ENCODE measurements around the gene CERCAM.
"Not testable (repeated sequence)": the region's sequence is repeated elsewhere in the genome, so short reads cannot be mapped to it uniquely, and the experiment has no call there.

The CERCAM gene

GRCh38 chr9:128416432-128417019 is 4.1 kb upstream of the CERCAM start:
- peaks cover 15% of the 10 kb centered on the region for H3K27me3 ChIP-seq
- H3K27ac ChIP-seq, result peak overlapping the region; percentile 0; the same call in 1 of the 2 replicates
- H3K4me2 ChIP-seq, result peak overlapping the region; percentile 54
- no peak overlapping the region for H3K4me3 ChIP-seq
- TF ChIP-seq Cebpa-rat (IDR thresholded peaks at IDR 0.05), result no peak
- H3K4me1 ChIP-seq, result peaks cover 61% of the 10 kb centered on the region
- no peaks in the 10 kb centered on the region for H3K9me3 ChIP-seq
- H3K9ac ChIP-seq, result peak overlapping the region; percentile 11
- H3K36me3 ChIP-seq, result no peaks in the 10 kb centered on the region
- H4K20me1 ChIP-seq, result no peaks in the 10 kb centered on the region

GRCh38 chr9:128419061-128419925 is 1.4 kb upstream of the CERCAM start:
- Histone ChIP-seq H3K36me3 (peaks cover 14% of the 10 kb centered on the region), H3K27me3 (peaks cover 15% of the 10 kb centered on the region), H3K9me3 (no peaks in the 10 kb centered on the region), H3K4me1 (peaks cover 60% of the 10 kb centered on the region), H3K4me3 (0 out of 2 replicates have a peak overlapping the region, but pooled peaks have one; percentile 94), H3K27ac (no peak overlapping the region), H3K9ac (no peak overlapping the region), H3K4me2 (peak overlapping the region; percentile 97), H4K20me1 (no peaks in the 10 kb centered on the region)
- TF ChIP-seq Cebpa-rat (IDR thresholded peaks at IDR 0.05), result no peak

GRCh38 chr9:128420060-128420650 is 502 bp upstream of the CERCAM start:
- Histone ChIP-seq H3K36me3 (peaks cover 22% of the 10 kb centered on the region), H4K20me1 (no peaks in the 10 kb centered on the region), H3K27me3 (peaks cover 15% of the 10 kb centered on the region), H3K4me2 (peak overlapping the region; percentile 97), H3K9me3 (no peaks in the 10 kb centered on the region), H3K4me1 (peaks cover 60% of the 10 kb centered on the region), H3K9ac (peak overlapping the region; percentile 83), H3K4me3 (peak overlapping the region; percentile 94), H3K27ac (peak overlapping the region; percentile 79)
- no peak for TF ChIP-seq Cebpa-rat (IDR thresholded peaks at IDR 0.05)

- TF ChIP-seq Cebpa-rat (IDR thresholded peaks at IDR 0.05), result no peak
- peak overlapping the region; percentile 97 for H3K4me2 ChIP-seq
- peak overlapping the region; percentile 94 for H3K4me3 ChIP-seq
- no peaks in the 10 kb centered on the region for H4K20me1 ChIP-seq
- no peaks in the 10 kb centered on the region for H3K9me3 ChIP-seq
- H3K27ac ChIP-seq, result peak overlapping the region; percentile 79
- H3K4me1 ChIP-seq, result peaks cover 53% of the 10 kb centered on the region
- peak overlapping the region; percentile 83 for H3K9ac ChIP-seq
- peaks cover 15% of the 10 kb centered on the region for H3K27me3 ChIP-seq
- peaks cover 36% of the 10 kb centered on the region for H3K36me3 ChIP-seq
These were observed 882 bp downstream of the CERCAM start for GRCh38 chr9:128421482-128421996.

- Histone ChIP-seq H3K9ac (peak overlapping the region; percentile 83; the same call in 1 of the 2 replicates), H3K36me3 (peaks cover 41% of the 10 kb centered on the region), H3K4me2 (peak overlapping the region; percentile 97), H3K27ac (peak overlapping the region; percentile 79), H3K4me3 (peak overlapping the region; percentile 94), H3K4me1 (peaks cover 47% of the 10 kb centered on the region), H3K27me3 (peaks cover 15% of the 10 kb centered on the region)
- H3K9me3 ChIP-seq, H4K20me1 ChIP-seq: not testable (repeated sequence)
These were observed 1.5 kb downstream of the CERCAM start for GRCh38 chr9:128422022-128422782.

GRCh38 chr9:128422783-128423150 is 2.1 kb downstream of the CERCAM start:
- no peak overlapping the region for H3K4me3 ChIP-seq
- peak overlapping the region; percentile 83; the same call in 1 of the 2 replicates for H3K9ac ChIP-seq
- peaks cover 15% of the 10 kb centered on the region for H3K27me3 ChIP-seq
- peaks cover 45% of the 10 kb centered on the region for H3K36me3 ChIP-seq
- H3K27ac ChIP-seq, result no peak overlapping the region
- peaks cover 41% of the 10 kb centered on the region for H3K4me1 ChIP-seq
- H3K9me3 ChIP-seq, result no peaks in the 10 kb centered on the region
- TF ChIP-seq Cebpa-rat (IDR thresholded peaks at IDR 0.05), result no peak
- no peaks in the 10 kb centered on the region for H4K20me1 ChIP-seq
- H3K4me2 ChIP-seq, result peak overlapping the region; percentile 97

- H3K9me3 ChIP-seq, H3K9ac ChIP-seq, H4K20me1 ChIP-seq, H3K4me2 ChIP-seq, H3K4me3 ChIP-seq, H3K27ac ChIP-seq: not testable (repeated sequence)
- peaks cover 51% of the 10 kb centered on the region for H3K36me3 ChIP-seq
- peaks cover 15% of the 10 kb centered on the region for H3K27me3 ChIP-seq
- H3K4me1 ChIP-seq, result peaks cover 35% of the 10 kb centered on the region
These were observed 2.7 kb downstream of the CERCAM start for GRCh38 chr9:128423356-128423755.

- TF ChIP-seq Cebpa-rat (IDR thresholded peaks at IDR 0.05), result no peak
- H3K27me3 ChIP-seq, result peaks cover 9% of the 10 kb centered on the region
- H3K4me1 ChIP-seq, result peaks cover 27% of the 10 kb centered on the region
- H3K4me2 ChIP-seq, result no peak overlapping the region
- no peaks in the 10 kb centered on the region for H3K9me3 ChIP-seq
- H3K36me3 ChIP-seq, result peaks cover 61% of the 10 kb centered on the region
- no peaks in the 10 kb centered on the region for H4K20me1 ChIP-seq
- no peak overlapping the region for H3K27ac ChIP-seq
- no peak overlapping the region for H3K4me3 ChIP-seq
- no peak overlapping the region for H3K9ac ChIP-seq
These were observed 3.7 kb downstream of the CERCAM start for GRCh38 chr9:128424268-128424780.

Data from BLaER1 (cell line).